ENCODE data around the gene WBP2.
A peak's percentile ranks its signal among the peaks of the same experiment; 100 is the strongest.

GRCh38 chr17:75891605-75892555, 36.7 kb upstream of the WBP2 start:
- TF ChIP-seq CTCF (IDR thresholded peaks at IDR 0.05 in 2 of 3, conservative IDR thresholded peaks at IDR 0.05 in 1 of 3; ENCODE audit: control insufficient read depth in 2 of 3, extremely low read depth in 1 of 3, insufficient read depth in 1 of 3, low read depth in 3 of 3, low read length in 3 of 3) (no peak), SPI1 (IDR thresholded peaks at IDR 0.05; ENCODE audit: borderline replicate concordance, insufficient read depth, low read depth, low read length) (no peak), NR2C2 (IDR thresholded peaks at IDR 0.05; ENCODE audit: borderline replicate concordance, control insufficient read depth, insufficient read length, low read depth) (no peak), ATF3 (IDR thresholded peaks at IDR 0.05; ENCODE audit: borderline replicate concordance, extremely low read depth, low read depth, low read length) (no peak), CHD2 (IDR thresholded peaks at IDR 0.05; ENCODE audit: borderline replicate concordance, low read depth, low read length) (no peak), POLR2A (IDR thresholded peaks at IDR 0.05; ENCODE audit: low read depth, low read length) (peak; percentile 32), PBX3 (IDR thresholded peaks at IDR 0.05; ENCODE audit: insufficient replicate concordance, low read depth, low read length) (no peak), SUZ12 (IDR thresholded peaks at IDR 0.05; ENCODE audit: unreplicated experiment) (no peak), ZSCAN29 (IDR thresholded peaks at IDR 0.05) (no peak), TCF7 (IDR thresholded peaks at IDR 0.05; ENCODE audit: borderline replicate concordance) (no peak), GABPA (IDR thresholded peaks at IDR 0.05; ENCODE audit: low read depth) (no peak), EZH2 (IDR thresholded peaks at IDR 0.05; ENCODE audit: borderline replicate concordance, control insufficient read depth, low read depth, low read length) (no peak), YY1 (IDR thresholded peaks at IDR 0.05; ENCODE audit: low read depth, low read length) (no peak), POLR2AphosphoS5 (IDR thresholded peaks at IDR 0.05; ENCODE audit: low read length) (no peak)

Data from GM12878 (cell line).